Transverse colon (tissue), 4 donors: ENCODE measurements around the gene ITGA3.

Experiments used
- EP300 ChIP-seq: sonication (generic); formaldehyde crosslinking; IDR thresholded peaks from one replicate; pipeline ENCODE4 v1.6.1; 2017; ENCODE audit warnings: antibody characterized with exemption, low read depth
- POLR2A ChIP-seq: fragments of 450-650 bp; IDR thresholded peaks from one replicate; pipeline ENCODE4 v1.6.1; 2016; ENCODE audit warnings: antibody characterized with exemption, mild to moderate bottlenecking, moderate library complexity
- POLR2AphosphoS5 ChIP-seq, 3 donors: sonication (generic); formaldehyde crosslinking; IDR thresholded peaks; one replicate each; pipeline ENCODE4 v1.6.1; 2016; ENCODE audit warnings: antibody characterized with exemption in 3 of 3
- TF ChIP-seq, protein P1 (sequence below), 5 experiments: fragments of 200-600 bp in 3 of 5; fragments of 450-650 bp in 2 of 5; sonication (generic) in 3 of 5; IDR thresholded peaks; 1 replicate in 2 of 5; 2 replicates in 3 of 5; pipeline ENCODE4 v1.5.1; 2016 to 2017; ENCODE audit warnings: antibody characterized with exemption in 5 of 5, inconsistent platforms in 3 of 5, mild to moderate bottlenecking in 2 of 5, moderate library complexity in 1 of 5

DNA sequence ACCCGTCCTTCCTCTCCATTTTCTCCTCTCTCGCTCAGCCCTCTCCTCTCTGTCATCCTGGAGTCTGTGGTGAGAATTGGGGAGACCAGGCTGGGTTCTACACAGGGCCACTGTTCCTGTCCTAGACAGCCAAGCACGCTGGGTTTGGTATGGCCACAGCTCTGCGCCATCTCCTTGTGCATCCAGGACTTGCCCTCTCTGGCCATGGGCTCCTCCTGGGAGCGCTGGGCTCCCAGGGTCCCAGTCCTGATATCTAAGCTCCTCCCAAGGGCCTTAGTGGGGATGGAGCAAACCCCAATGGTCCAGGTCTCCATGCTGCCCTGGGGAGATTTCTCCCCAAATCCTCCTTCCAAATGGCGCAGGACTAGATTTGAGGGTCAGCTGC is 27.2 kb upstream of the ITGA3 start:
- TF ChIP-seq, protein P1, sequence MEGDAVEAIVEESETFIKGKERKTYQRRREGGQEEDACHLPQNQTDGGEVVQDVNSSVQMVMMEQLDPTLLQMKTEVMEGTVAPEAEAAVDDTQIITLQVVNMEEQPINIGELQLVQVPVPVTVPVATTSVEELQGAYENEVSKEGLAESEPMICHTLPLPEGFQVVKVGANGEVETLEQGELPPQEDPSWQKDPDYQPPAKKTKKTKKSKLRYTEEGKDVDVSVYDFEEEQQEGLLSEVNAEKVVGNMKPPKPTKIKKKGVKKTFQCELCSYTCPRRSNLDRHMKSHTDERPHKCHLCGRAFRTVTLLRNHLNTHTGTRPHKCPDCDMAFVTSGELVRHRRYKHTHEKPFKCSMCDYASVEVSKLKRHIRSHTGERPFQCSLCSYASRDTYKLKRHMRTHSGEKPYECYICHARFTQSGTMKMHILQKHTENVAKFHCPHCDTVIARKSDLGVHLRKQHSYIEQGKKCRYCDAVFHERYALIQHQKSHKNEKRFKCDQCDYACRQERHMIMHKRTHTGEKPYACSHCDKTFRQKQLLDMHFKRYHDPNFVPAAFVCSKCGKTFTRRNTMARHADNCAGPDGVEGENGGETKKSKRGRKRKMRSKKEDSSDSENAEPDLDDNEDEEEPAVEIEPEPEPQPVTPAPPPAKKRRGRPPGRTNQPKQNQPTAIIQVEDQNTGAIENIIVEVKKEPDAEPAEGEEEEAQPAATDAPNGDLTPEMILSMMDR (IDR thresholded peaks at IDR 0.05), result no peak
- TF ChIP-seq POLR2A (no peak), POLR2AphosphoS5 (IDR thresholded peaks at IDR 0.05) (no peak), EP300 (no peak)
